KMS-11 (cell line): ENCODE measurements around the gene CGB2.
"Not testable (repeated sequence)": the region's sequence is repeated elsewhere in the genome, so short reads cannot be mapped to it uniquely, and the experiment has no call there.

Experiments used
- H2AFZ ChIP-seq: fragments of 200-600 bp; sonication (generic); 2 replicates; pipeline ENCODE4 v1.6.1; 2016; ENCODE audit warnings: antibody characterized with exemption, mixed run types, low read depth
- H3K27ac ChIP-seq: fragments of 200-600 bp; sonication (generic); 2 replicates; pipeline ENCODE4 v1.6.1; 2016; ENCODE audit warnings: mild to moderate bottlenecking, mixed run types
- H3K27me3 ChIP-seq: fragments of 200-600 bp; sonication (generic); 2 replicates; pipeline ENCODE4 v1.6.1; 2017; ENCODE audit warnings: mild to moderate bottlenecking, low read depth, mixed run types, moderate library complexity; ENCODE audit not compliant: insufficient read depth
- H3K36me3 ChIP-seq: fragments of 200-600 bp; sonication (generic); 2 replicates; pipeline ENCODE4 v1.6.1; 2017; ENCODE audit warnings: mild to moderate bottlenecking, mixed run types; ENCODE audit not compliant: insufficient read depth
- H3K4me1 ChIP-seq: fragments of 200-600 bp; sonication (generic); 2 replicates; pipeline ENCODE4 v1.6.1; 2016; ENCODE audit warnings: mild to moderate bottlenecking, low read depth, mixed run types; ENCODE audit not compliant: poor library complexity, severe bottlenecking
- H3K4me2 ChIP-seq: fragments of 200-600 bp; sonication (generic); 2 replicates; pipeline ENCODE4 v1.7.0; 2016; ENCODE audit warnings: mild to moderate bottlenecking, mixed run types
- H3K4me3 ChIP-seq: fragments of 200-600 bp; sonication (generic); IDR thresholded peaks from 2 replicates; pipeline ENCODE4 v1.6.1; 2017; ENCODE audit warnings: low read depth, low read length, mixed read lengths; ENCODE audit not compliant: insufficient read depth
- H3K79me2 ChIP-seq: fragments of 200-600 bp; sonication (generic); 2 replicates; pipeline ENCODE4 v1.6.1; 2016; ENCODE audit warnings: low read depth, mixed run types; ENCODE audit not compliant: insufficient read depth
- H3K9ac ChIP-seq: fragments of 200-600 bp; sonication (generic); 2 replicates; pipeline ENCODE4 v1.6.1; 2016; ENCODE audit warnings: mild to moderate bottlenecking, mixed run types
- H4K20me1 ChIP-seq: fragments of 200-600 bp; sonication (generic); 2 replicates; pipeline ENCODE4 v1.6.1; 2016; ENCODE audit warnings: mild to moderate bottlenecking, mixed run types; ENCODE audit not compliant: insufficient read depth
- TF ChIP-seq, protein P1 (sequence below): fragments of 200-600 bp; sonication (generic); conservative IDR thresholded peaks from 2 replicates; pipeline ENCODE4 v1.6.1; 2017; ENCODE audit warnings: low read depth, mild to moderate bottlenecking, antibody characterized with exemption, low read length, moderate library complexity, mixed read lengths

CGB2 gene

DNA sequence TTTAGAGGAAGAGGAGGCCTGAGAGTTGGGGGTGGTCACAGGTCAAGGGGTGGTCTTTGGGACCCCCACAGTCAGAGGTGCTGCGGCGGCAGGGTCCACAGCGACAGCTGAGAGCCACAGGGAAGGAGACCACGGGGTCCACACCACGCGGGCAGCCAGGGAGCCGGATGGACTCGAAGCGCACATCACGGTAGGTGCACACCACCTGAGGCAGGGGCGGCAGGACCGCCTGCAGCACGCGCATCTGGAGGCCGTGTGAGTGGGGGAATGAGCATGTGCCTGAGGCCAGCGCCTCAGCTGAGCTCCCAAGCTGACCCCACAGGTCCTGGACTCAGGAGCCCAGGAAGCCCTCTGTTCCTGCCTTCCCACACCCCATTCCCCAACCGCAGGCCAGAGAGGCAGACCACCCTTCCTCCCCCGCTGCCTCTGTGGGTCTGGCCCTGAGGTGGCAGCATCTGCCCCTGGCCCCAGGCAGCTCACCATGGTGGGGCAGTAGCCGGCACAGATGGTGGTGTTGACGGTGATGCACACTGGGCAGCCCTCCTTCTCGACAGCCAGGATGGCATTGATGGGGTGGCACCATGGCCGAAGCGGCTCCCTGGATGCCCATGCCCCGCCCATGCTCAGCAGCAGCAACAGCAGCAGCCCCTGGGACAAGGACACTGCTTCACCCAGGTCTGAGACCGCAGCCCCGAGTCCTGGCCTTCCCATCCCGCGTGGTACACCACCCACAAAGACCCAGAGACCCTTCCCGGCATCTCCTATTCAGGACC, 15.4 kb upstream of the CGB2 start:
- H2AFZ ChIP-seq: no peak overlapping the region
- H3K4me1 ChIP-seq: no peaks in the 10 kb centered on the region
- no peak overlapping the region for H3K9ac ChIP-seq
- no peak overlapping the region for H3K27ac ChIP-seq
- H3K4me2 ChIP-seq: no peak overlapping the region
- peaks cover 26% of the 10 kb centered on the region for H3K27me3 ChIP-seq
- H3K36me3 ChIP-seq: no peaks in the 10 kb centered on the region
- no peaks in the 10 kb centered on the region for H4K20me1 ChIP-seq
- TF ChIP-seq, protein P1, sequence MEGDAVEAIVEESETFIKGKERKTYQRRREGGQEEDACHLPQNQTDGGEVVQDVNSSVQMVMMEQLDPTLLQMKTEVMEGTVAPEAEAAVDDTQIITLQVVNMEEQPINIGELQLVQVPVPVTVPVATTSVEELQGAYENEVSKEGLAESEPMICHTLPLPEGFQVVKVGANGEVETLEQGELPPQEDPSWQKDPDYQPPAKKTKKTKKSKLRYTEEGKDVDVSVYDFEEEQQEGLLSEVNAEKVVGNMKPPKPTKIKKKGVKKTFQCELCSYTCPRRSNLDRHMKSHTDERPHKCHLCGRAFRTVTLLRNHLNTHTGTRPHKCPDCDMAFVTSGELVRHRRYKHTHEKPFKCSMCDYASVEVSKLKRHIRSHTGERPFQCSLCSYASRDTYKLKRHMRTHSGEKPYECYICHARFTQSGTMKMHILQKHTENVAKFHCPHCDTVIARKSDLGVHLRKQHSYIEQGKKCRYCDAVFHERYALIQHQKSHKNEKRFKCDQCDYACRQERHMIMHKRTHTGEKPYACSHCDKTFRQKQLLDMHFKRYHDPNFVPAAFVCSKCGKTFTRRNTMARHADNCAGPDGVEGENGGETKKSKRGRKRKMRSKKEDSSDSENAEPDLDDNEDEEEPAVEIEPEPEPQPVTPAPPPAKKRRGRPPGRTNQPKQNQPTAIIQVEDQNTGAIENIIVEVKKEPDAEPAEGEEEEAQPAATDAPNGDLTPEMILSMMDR: no peak
- no peak overlapping the region for H3K4me3 ChIP-seq
- no peaks in the 10 kb centered on the region for H3K79me2 ChIP-seq

DNA sequence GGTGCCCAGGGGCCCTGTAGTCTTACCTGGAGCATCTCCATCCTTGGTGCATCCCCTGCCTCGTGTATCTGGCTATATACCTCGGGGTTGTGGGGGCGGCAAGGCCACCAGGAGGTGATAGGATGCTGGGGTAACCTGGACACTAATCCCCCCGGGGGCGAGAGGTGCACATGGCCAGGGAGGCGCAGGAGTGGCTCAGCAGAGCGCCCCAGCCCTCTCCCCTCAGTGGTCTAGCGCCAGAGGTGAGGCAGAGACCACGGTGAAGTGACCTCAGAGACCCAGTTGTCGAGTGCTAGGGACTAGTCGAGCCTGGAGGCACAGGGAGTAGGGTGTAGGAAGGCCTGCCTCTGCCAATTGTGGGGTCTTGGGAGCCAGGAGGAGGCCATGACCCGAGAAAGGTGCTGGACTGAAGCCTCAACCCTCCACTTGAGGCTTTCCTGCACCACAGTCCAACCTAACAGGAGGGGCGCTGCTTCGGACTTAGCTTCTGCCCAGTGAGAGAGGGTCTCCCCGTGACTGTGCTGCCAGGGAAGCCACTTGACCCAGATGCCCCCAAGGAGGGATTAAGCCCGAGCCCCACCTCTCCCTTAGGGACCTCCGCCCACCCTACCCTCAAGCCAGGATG, 14.5 kb upstream of the CGB2 start, which contains the start of gene LHB:
TSS of gene LHB (minus strand) at position 51 of the 625 bp plus-strand sequence. CDS start at position 41, 10 bp downstream.
- Histone ChIP-seq H3K36me3 (no peaks in the 10 kb centered on the region), H3K9ac (no peak within 1 kb of the TSS), H2AFZ (peak within 1 kb of the TSS; percentile 14; the same call in 1 of the 2 replicates), H3K79me2 (no peaks in the 10 kb centered on the region), H3K4me3 (no peak within 1 kb of the TSS), H3K4me1 (no peaks in the 10 kb centered on the region), H3K27ac (no peak within 1 kb of the TSS), H4K20me1 (no peaks in the 10 kb centered on the region), H3K4me2 (peak within 1 kb of the TSS; percentile 73), H3K27me3 (peaks cover 29% of the 10 kb centered on the region)
- TF ChIP-seq, protein P1: no peak

DNA sequence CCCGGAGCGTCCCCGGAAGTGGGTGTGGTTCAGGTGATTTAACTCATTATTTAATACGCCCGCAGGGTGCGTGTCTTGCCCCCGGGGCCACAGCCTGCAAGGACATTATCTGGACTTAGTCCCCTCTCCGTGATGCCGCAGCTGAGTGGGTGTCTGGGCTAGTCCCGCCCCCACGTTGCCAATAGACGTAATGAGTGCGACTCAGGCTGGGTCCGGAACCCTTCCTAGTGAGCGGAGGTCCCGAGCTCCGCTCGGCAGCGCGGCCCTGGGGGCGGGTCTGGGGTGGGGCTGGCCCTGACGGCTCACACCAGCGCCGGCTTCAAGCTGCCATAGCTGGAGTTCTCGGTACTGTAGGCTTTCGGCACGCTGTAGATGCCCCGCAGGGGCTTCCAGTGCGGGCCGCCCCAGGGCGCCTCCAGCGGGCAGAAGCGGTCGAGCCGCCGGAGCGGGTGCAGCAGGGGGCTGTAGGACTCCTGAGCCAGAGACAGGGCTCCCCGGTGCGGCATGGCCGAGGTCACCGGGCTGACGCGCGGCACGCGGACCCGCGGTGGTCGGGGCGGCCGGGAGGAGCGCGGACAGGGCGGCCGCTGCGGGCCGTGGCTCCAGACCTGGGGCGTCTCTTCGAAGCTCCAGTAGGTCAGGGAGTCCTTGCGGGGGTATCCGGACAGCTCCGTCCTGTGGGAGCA, 13.9 kb upstream of the CGB2 start:
- Histone ChIP-seq H3K4me1 (no peaks in the 10 kb centered on the region), H3K4me2 (peak overlapping the region; percentile 73), H3K27ac (no peak overlapping the region), H2AFZ (peak overlapping the region; percentile 14; the same call in 1 of the 2 replicates), H3K9ac (no peak overlapping the region; the same call in 1 of the 2 replicates), H4K20me1 (no peaks in the 10 kb centered on the region), H3K36me3 (no peaks in the 10 kb centered on the region), H3K79me2 (no peaks in the 10 kb centered on the region), H3K27me3 (peaks cover 30% of the 10 kb centered on the region), H3K4me3 (no peak overlapping the region)
- TF ChIP-seq, protein P1: peak; percentile 53

DNA sequence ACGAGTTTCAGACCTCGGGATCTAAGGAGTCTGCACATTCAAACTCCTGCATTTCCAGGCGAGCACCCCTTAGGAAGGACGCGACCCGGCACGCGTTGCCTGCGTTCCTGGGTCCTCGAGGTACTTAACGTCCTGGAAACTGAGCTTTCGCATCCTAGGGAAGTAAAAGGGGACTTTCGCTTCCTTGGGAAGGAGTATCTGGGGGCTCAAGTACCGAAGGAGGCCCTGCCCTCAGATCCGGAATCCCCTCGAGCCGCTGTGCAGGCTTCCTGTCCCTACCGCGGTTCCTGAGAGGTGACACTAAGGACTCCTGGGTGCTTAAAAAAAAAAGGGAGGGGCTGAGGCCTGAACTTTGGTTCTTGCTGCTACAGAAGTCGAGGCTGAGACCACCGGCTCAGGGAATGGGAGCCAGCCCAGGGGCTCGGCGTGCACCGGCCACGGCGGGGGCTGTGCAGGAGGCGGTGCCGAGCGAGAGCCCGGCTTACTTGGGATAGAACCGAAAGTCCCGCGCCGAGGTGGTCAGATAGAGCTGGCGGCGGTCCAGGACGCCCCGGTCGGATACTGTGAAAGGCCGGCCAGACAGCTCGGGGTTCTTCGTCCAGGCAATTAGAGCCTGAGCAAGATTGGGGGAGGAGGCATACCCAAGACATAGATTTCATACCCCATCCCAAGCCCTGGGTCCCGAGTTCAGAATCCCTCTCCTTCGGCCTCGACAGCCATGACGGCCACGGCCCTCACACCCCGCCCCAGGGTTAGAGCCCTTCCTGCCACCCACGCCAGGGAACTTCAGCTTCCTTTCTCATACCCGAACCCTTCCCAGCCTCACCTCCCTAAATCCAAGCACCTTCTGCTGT, 13.1 kb upstream of the CGB2 start:
- not testable (repeated sequence) for H4K20me1 ChIP-seq, H3K4me1 ChIP-seq, H3K9ac ChIP-seq, H3K27ac ChIP-seq, H3K79me2 ChIP-seq, H3K4me3 ChIP-seq, H3K36me3 ChIP-seq
- Histone ChIP-seq H3K27me3 (peaks cover 30% of the 10 kb centered on the region), H3K4me2 (peak overlapping the region; percentile 73), H2AFZ (peak overlapping the region; percentile 41; the same call in 1 of the 2 replicates)
